Embryonic facial prominence (tissue), 1 donor: Measurements from ENCODE around the gene OPA1.
"Not testable (repeated sequence)": the region's sequence is repeated elsewhere in the genome, so short reads cannot be mapped to it uniquely, and the experiment has no call there.

Experiments
- DNase-seq: peaks from one replicate; pipeline ENCODE4 v3.0.0-alpha.2; 2016; ENCODE audit errors: extremely low spot score

OPA1 gene

DNA sequence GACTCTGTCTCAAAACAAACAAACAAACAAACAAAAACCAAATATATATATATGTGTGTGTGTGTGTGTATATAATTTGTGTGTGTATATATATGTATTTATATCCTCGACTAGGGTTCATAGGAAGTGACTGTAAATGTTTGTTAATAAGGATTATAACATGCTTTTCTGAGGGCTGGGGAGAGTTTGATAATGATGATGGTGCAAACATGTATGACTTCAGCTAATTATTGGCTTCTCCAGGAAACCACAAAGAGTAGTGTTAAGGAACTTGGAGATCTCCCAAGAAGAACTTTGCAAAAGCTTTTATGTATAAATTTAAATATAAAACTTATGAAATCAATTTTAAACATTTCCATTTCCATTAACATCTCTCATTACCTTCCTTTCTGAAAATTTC is 3.9 kb upstream of the OPA1 start:
- no peak for DNase-seq

- DNase-seq: no peak
Observed at GRCh38 chr3:193589616-193590015, 3.4 kb upstream of the OPA1 start.

DNA sequence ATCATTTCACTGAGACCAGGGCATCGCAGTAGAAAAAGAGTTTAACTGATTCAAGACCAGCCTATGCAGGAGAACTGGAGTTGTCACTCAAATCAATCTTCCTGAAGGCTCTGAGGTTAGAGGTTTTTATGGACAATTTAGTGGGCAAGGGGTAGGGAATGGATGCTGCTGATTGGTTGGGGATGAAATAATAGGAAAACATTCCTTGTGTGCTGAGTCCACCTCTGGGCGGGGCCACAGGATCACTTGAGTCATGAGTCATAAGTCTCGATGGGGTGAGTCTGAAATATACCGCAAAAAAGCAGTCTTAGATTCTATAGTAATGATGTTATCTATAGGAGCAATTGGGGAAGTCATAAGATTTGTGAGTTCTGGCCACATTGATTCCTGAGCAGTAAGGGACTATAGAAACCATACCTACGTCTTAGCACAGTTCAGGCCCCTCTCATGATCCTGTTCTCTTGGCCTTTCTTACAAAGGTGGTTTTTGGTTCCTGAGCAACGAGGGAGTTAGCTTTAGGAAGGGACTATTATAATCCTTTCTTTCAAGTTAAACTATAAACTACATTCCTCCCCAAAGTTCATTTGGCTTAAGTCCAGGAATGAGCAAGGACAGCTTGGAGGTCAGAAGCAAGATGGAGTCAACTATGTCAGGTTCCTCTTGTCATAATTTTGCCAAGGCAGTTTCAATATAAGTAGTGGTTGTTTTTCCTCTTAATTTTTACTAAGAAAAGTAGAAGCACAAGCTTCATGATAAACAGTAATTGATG is 2.7 kb upstream of the OPA1 start:
- no peak for DNase-seq

DNA sequence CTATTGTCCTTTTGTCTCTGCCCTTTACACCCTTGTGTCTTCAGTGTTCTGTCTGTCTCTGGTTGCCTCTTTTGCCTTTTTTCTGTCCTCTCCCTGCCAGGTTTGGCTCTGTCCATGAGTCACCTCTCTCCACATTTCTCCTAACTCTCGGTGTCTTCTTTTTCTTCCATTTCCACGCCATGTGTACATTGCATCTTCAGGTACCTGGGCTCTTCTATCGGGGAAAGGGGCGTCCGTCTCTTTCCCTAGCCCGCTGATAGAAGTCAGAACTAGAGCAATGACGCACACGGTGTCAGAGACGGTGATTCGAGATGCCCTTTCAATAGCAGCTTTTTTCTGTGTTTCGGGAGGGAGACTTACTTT is 641 bp downstream of the OPA1 start:
- no peak for DNase-seq

GRCh38 chr3:193594946-193595689 is 2.1 kb downstream of the OPA1 start:
- DNase-seq: no peak

DNA sequence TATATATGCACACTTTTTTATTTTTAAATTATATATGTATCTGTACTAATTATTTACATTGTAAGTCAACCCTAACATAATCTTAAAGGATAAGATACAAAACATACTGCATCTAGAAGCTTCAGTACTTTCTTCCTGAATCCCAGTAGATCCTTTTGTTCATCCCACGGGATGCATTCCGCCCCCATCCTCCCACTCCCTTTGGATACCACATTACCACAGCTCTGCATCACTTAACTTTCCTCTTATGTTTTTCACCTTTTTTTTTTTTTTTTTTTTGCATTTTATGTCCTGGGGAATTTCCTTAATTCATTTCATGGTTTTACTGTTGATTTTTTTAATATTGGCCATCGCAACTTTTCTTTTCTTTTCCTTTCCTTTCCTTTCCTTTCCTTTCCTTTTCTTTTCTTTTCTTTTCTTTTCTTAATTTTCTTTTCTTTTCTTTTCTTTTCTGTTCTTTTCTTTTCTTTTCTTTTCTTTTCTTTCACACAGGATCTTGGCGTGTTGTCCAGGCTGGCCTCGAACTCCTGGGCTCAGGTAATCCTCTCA is 3.0 kb downstream of the OPA1 start:
- DNase-seq: no peak

DNA sequence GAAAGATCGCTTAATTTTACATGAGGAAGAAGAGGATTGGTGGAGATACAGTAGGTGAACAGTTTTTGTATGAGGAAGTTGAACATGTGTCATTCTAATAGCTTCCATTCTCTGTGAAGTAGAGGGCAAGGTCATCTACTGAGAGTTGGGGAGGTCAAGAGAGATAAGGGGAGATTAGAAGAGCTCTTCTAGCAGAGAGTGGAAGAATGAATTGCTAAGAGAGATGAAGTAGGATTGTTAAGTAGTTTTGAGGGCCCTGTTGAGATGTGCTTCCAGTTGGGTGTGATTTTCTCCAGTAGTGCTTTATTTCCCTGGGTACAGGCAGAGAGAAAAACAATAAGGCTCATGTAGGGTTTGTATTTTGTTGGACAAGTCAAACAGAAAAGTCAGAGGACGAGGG is 5.2 kb downstream of the OPA1 start:
- no peak for DNase-seq

DNA sequence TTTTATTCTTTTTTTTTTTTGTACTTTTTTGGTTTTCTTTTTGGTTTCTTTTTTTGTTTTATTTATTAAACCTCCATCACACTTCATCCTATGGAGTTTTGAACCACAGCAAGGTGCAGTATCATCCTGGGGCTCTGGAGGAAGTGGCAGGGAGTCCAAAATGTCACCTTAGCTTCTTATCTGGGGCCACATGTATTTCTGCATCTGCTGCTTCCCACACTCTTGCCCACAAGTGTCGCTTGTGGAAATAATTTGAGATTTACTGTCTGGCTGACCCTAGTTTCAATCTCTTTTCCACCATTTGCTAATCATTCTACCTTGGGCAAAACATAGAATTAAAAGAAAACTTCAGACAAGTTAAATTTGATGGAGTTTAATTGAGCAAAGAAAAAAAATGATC is 6.4 kb downstream of the OPA1 start:
- DNase-seq: no peak

DNA sequence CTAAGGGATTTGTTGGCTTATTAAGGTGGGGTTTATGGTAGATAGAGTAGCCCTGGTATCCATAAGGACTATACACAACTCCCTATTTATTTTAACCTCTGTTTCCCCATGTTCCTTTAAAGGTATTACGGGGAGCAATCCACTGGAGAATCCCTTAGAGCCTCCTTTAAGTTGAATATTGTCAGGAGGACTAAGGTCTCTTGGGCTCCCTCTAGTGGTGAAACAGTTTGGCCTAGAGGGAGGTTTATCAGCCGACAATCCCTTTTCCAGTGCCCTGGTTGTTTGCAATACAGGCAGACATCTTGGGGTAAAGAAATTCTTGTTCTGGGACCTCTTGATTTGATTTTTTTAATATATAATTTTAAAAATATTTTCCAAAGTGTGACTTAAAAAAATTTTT is 12.9 kb downstream of the OPA1 start:
- no peak for DNase-seq

- DNase-seq: not testable (repeated sequence)
Observed at GRCh38 chr3:193606892-193607291, 13.9 kb downstream of the OPA1 start.

GRCh38 chr3:193610516-193610915 is 17.5 kb downstream of the OPA1 start:
- DNase-seq: not testable (repeated sequence)

- DNase-seq: no peak
Observed at GRCh38 chr3:193614430-193614829, 21.4 kb downstream of the OPA1 start.

- no peak for DNase-seq
Observed at GRCh38 chr3:193617628-193618027, 24.6 kb downstream of the OPA1 start.

DNA sequence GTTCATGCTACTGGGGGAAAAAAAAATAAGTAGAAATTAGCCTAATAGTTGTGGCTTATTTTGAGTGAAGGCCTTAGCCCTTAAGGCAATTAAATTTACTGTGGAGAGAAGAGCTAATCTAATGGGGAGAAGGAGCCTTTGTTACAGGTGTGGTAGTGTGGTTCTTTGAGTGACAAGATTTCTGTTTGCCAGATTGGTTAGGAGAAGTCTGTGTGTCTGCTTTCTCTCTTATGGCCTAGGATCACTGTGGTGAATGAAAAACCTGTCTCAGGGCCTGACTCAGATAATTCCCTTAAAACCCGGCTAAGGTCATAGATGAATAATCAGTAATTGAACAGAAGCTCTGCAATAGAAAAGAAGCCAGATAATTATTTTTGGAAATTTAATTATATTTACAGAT is 27.0 kb downstream of the OPA1 start:
- no peak for DNase-seq

GRCh38 chr3:193620650-193621049 is 27.6 kb downstream of the OPA1 start:
- DNase-seq: no peak

DNA sequence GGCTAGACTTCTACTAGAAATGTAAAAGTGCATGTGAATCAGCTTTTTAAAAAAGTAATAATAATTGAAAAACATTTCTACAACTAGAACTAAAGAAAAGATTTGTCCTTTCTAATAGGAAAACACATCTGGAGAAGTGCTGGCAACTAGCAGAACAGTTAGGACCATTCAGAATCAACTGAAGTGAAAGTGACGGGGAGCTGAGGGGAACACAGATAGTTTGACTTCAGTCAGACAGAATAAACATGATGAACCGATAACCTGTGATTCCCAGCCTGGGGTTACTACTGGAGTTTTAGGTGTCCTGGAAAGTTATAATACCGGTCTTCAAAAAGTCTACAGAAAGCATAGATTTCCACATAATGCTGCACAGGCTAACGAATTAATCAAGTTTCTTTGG is 28.1 kb downstream of the OPA1 start:
- no peak for DNase-seq

- no peak for DNase-seq
Observed at GRCh38 chr3:193630005-193630404, 37.0 kb downstream of the OPA1 start.

GRCh38 chr3:193637831-193638230 is 44.8 kb downstream of the OPA1 start:
- DNase-seq: no peak

DNA sequence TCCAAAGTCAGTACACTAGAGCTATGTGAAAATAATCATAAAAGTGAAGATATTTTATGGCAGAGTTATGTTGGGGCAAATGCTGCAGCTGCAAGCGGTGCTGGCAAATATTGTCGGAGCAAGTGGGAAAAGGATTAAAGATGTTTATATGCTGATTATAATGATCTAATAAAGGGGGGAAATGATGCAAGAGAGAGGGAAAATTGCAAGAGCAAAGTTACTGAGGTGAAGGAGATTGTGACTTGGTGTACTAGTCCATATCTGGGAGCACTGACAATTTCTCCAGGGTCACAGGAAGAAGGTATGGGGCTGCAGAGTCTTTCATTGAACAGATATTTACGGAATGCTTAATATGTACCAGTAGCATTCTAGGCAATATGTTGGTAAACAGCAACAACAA is 45.8 kb downstream of the OPA1 start:
- DNase-seq: no peak

- DNase-seq: no peak
Observed at GRCh38 chr3:193640165-193640715, 47.2 kb downstream of the OPA1 start.

GRCh38 chr3:193640728-193641439 is 47.9 kb downstream of the OPA1 start:
- DNase-seq: no peak

GRCh38 chr3:193641440-193641775 is 48.4 kb downstream of the OPA1 start:
- DNase-seq: no peak
